ENCODE results near the gene CD300A.

CD300A gene

DNA sequence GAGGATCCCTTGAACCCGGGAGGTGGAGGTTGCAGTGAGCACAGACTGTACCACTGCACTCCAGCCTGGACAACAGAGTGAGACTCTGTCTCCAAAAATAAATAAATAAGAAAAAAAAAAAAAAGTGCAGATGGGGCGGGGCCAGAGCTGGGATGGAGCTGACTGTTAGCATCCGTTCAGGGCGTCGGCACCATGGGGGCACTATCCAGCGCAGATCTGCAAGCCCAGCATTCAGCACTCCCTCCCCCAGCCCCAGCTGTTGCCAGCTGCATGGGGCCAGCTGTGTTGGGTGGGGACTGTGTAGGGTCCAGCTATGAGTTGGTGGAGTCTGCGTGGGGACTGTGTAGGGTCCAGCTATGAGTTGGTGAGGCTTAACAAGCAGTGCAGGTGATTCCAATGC lies 21.3 kb upstream of the CD300A start:
- no peaks in the 10 kb centered on the region for H3K9me3 ChIP-seq (ENCODE audit: insufficient read depth, low read length)
- no peak overlapping the region for H3K9ac ChIP-seq (ENCODE audit: low read length)
- TF ChIP-seq CTCF (IDR thresholded peaks at IDR 0.05; ENCODE audit: low read depth, low read length) (no peak), EZH2phosphoT487 (IDR thresholded peaks at IDR 0.05; ENCODE audit: low read depth) (no peak)
- H3K27ac ChIP-seq (ENCODE audit: low read length) = no peak overlapping the region
- H3K4me2 ChIP-seq (ENCODE audit: low read length) = no peak overlapping the region
- H4K20me1 ChIP-seq (ENCODE audit: insufficient read depth, low read length) = no peaks in the 10 kb centered on the region
- H3K4me3 ChIP-seq (ENCODE audit: low read length) = no peak overlapping the region
- H2AFZ ChIP-seq (ENCODE audit: low read depth, low read length) = no peak overlapping the region
- no peaks in the 10 kb centered on the region for H3K79me2 ChIP-seq (ENCODE audit: low read length)
- no peaks in the 10 kb centered on the region for H3K36me3 ChIP-seq (replicated peaks; ENCODE audit: low read depth, low read length)
- no peaks in the 10 kb centered on the region for H3K4me1 ChIP-seq (ENCODE audit: low read length)
- H3K27me3 ChIP-seq (ENCODE audit: low read depth, low read length) = no peaks in the 10 kb centered on the region

- Histone ChIP-seq H3K9me3 (ENCODE audit: insufficient read depth, low read length) (no peaks in the 10 kb centered on the region), H3K79me2 (ENCODE audit: low read length) (no peaks in the 10 kb centered on the region), H3K27ac (ENCODE audit: low read length) (no peak overlapping the region), H3K27me3 (ENCODE audit: low read depth, low read length) (no peaks in the 10 kb centered on the region), H3K4me1 (ENCODE audit: low read length) (no peaks in the 10 kb centered on the region), H4K20me1 (ENCODE audit: insufficient read depth, low read length) (no peaks in the 10 kb centered on the region), H3K4me2 (ENCODE audit: low read length) (no peak overlapping the region), H3K36me3 (replicated peaks; ENCODE audit: low read depth, low read length) (no peaks in the 10 kb centered on the region), H2AFZ (ENCODE audit: low read depth, low read length) (no peak overlapping the region), H3K4me3 (ENCODE audit: low read length) (no peak overlapping the region), H3K9ac (ENCODE audit: low read length) (no peak overlapping the region)
- no peak for TF ChIP-seq EZH2phosphoT487 (IDR thresholded peaks at IDR 0.05; ENCODE audit: low read depth)
- TF ChIP-seq CTCF (IDR thresholded peaks at IDR 0.05; ENCODE audit: low read depth, low read length) = no peak
Measured at GRCh38 chr17:74446551-74447500, 19.6 kb upstream of the CD300A start.

DNA sequence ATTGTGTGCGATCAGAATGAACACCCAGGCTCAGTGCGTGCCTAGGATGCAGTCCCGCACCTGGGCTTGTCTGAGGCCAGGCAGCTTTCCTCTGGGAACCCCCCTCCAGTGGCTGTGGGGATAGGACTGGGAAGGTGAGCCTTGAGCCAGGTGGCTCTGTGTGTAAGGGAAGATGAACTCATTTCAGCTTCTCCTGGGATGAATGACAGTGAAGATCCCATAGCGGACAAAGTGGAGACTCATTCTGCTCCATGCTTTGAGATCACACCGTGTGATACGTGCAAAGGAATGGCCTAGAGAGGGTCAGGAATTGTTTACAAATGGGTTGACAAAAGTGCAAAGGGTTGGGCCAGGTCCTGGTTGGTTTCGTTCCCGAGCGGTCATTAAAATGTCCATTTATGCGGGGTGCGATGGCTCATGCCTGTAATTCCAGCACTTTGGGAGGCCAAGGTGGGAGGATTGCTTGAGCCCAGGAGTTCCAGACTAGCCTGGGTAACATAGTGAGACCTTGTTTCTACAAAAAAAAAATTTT lies 18.7 kb upstream of the CD300A start:
- H3K4me3 ChIP-seq (ENCODE audit: low read length) = no peak overlapping the region
- no peaks in the 10 kb centered on the region for H3K9me3 ChIP-seq (ENCODE audit: insufficient read depth, low read length)
- no peak overlapping the region for H3K9ac ChIP-seq (ENCODE audit: low read length)
- H2AFZ ChIP-seq (ENCODE audit: low read depth, low read length) = no peak overlapping the region
- H4K20me1 ChIP-seq (ENCODE audit: insufficient read depth, low read length) = no peaks in the 10 kb centered on the region
- TF ChIP-seq CTCF (IDR thresholded peaks at IDR 0.05; ENCODE audit: low read depth, low read length) (no peak), EZH2phosphoT487 (IDR thresholded peaks at IDR 0.05; ENCODE audit: low read depth) (no peak)
- no peaks in the 10 kb centered on the region for H3K27me3 ChIP-seq (ENCODE audit: low read depth, low read length)
- H3K79me2 ChIP-seq (ENCODE audit: low read length) = no peaks in the 10 kb centered on the region
- H3K27ac ChIP-seq (ENCODE audit: low read length) = no peak overlapping the region
- H3K36me3 ChIP-seq (replicated peaks; ENCODE audit: low read depth, low read length) = no peaks in the 10 kb centered on the region
- no peaks in the 10 kb centered on the region for H3K4me1 ChIP-seq (ENCODE audit: low read length)
- H3K4me2 ChIP-seq (ENCODE audit: low read length) = no peak overlapping the region

DNA sequence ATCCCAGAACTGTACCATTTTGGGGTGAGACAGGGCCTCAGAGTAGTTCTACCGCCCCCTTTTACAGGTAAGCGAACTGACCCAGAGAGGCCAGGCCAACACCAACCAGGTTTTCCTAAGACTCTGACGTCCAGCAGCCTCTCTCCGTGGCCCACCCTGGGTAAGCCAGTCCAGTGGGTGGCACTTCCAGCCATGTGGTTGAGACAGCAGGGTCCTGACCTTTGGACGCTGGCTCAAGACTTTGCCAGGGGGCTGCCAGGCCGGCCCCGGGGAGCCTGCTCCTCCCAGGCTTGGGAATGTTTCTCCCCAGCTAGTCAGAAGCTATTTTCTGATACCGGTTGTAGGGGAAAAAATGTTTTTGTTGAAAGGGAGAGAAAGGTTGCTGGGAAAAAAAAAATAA lies 17.7 kb upstream of the CD300A start:
- Histone ChIP-seq H3K36me3 (replicated peaks; ENCODE audit: low read depth, low read length) (no peaks in the 10 kb centered on the region), H3K4me2 (ENCODE audit: low read length) (no peak overlapping the region), H3K79me2 (ENCODE audit: low read length) (no peaks in the 10 kb centered on the region), H3K4me1 (ENCODE audit: low read length) (no peaks in the 10 kb centered on the region), H3K4me3 (ENCODE audit: low read length) (no peak overlapping the region), H3K9ac (ENCODE audit: low read length) (no peak overlapping the region), H3K27me3 (ENCODE audit: low read depth, low read length) (no peaks in the 10 kb centered on the region), H2AFZ (ENCODE audit: low read depth, low read length) (no peak overlapping the region), H3K27ac (ENCODE audit: low read length) (no peak overlapping the region), H4K20me1 (ENCODE audit: insufficient read depth, low read length) (no peaks in the 10 kb centered on the region), H3K9me3 (ENCODE audit: insufficient read depth, low read length) (no peaks in the 10 kb centered on the region)
- TF ChIP-seq EZH2phosphoT487 (IDR thresholded peaks at IDR 0.05; ENCODE audit: low read depth) = no peak
